Lower lobe of right lung (tissue), 2 donors: Measurements from ENCODE around the gene RAB18. TPM values are rescaled to one million over a fixed set of nuclear protein-coding genes. Genes with fewer than 3 reads are reported as not detected.
A peak's percentile ranks its signal among the peaks of the same experiment; 100 is the strongest.

Experiments
- ATAC-seq, 2 donors: fragments of 200-7000 bp; cut with Tn5 transposase; one replicate each; pipeline ENCODE4 v1.9.1; 2020 to 2022; ENCODE audit warnings: mild to moderate bottlenecking in 2 of 2, moderate library complexity in 2 of 2
- DNase-seq: peaks from one replicate; pipeline ENCODE4 v3.0.0-alpha.2; 2020
- H3K27ac ChIP-seq: fragments of 200-600 bp; one replicate; pipeline ENCODE4 v1.8.0; 2022
- H3K27me3 ChIP-seq: fragments of 200-600 bp; one replicate; pipeline ENCODE4 v1.8.0; 2022; ENCODE audit warnings: low read depth
- H3K36me3 ChIP-seq: fragments of 200-600 bp; one replicate; pipeline ENCODE4 v1.8.0; 2022; ENCODE audit warnings: mild to moderate bottlenecking
- H3K4me1 ChIP-seq: fragments of 200-600 bp; one replicate; pipeline ENCODE4 v1.8.0; 2022
- H3K4me3 ChIP-seq: fragments of 200-600 bp; one replicate; pipeline ENCODE4 v1.8.0; 2022; ENCODE audit warnings: mild to moderate bottlenecking
- H3K9me3 ChIP-seq: fragments of 200-600 bp; one replicate; pipeline ENCODE4 v1.8.0; 2022
- intact Hi-C: fragments of 100-400 bp; cut with DNase I; formaldehyde crosslinking; loops from one replicate; pipeline ENCODE4 v1.11.0; 2022
- total RNA-seq: library from RNA; stranded (reverse); fragmentation: NEBNext Ultra II Directional; extraction: Animal tissue kit (Norgen Biotek cat#: 25700); gene quantifications from one replicate; pipeline ENCODE4 v1.2.1, GENCODE V29; 2021
- TF ChIP-seq, protein P1 (sequence below): fragments of 200-600 bp; IDR thresholded peaks from one replicate; pipeline ENCODE4 v1.8.0; 2022; ENCODE audit warnings: antibody characterized with exemption, mild to moderate bottlenecking
- donor health status: DM: no; HTN: yes; CAD: no; lungs with severe emphysema.

RAB18 gene
- total RNA-seq, 1 donor from 2014 or later: 97.2 TPM

DNA sequence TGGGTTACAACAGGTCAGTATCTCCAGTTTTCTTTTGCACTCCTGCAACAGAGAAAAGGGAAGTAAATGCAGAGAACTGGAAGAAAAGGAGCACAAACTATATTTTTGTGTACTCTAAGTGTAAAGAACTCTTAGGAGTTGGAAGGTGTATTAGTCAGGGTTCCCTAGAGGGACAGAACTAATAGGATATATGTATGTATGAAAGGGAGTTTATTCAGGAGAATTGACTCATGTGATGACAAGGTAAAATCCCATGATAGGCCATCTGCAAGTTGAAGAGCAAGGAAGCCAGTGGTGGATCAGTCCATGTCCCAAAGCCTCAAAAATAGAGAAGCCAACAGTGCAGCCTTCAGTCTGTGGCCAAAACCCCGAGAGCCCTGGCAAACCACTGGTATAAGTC is 22.6 kb upstream of the RAB18 start:
- H3K27ac ChIP-seq: no peak overlapping the region
- DNase-seq (no peak), ATAC-seq (no peak)
- no peaks in the 10 kb centered on the region for H3K9me3 ChIP-seq
- no peaks in the 10 kb centered on the region for H3K27me3 ChIP-seq
- TF ChIP-seq, protein P1, sequence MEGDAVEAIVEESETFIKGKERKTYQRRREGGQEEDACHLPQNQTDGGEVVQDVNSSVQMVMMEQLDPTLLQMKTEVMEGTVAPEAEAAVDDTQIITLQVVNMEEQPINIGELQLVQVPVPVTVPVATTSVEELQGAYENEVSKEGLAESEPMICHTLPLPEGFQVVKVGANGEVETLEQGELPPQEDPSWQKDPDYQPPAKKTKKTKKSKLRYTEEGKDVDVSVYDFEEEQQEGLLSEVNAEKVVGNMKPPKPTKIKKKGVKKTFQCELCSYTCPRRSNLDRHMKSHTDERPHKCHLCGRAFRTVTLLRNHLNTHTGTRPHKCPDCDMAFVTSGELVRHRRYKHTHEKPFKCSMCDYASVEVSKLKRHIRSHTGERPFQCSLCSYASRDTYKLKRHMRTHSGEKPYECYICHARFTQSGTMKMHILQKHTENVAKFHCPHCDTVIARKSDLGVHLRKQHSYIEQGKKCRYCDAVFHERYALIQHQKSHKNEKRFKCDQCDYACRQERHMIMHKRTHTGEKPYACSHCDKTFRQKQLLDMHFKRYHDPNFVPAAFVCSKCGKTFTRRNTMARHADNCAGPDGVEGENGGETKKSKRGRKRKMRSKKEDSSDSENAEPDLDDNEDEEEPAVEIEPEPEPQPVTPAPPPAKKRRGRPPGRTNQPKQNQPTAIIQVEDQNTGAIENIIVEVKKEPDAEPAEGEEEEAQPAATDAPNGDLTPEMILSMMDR: no peak
- H3K4me3 ChIP-seq: no peak overlapping the region
- intact Hi-C loops: no loop called here
- no peaks in the 10 kb centered on the region for H3K36me3 ChIP-seq
- no peaks in the 10 kb centered on the region for H3K4me1 ChIP-seq

GRCh38 chr10:27482984-27483956 is 20.8 kb upstream of the RAB18 start:
- H3K27me3 ChIP-seq: no peaks in the 10 kb centered on the region
- peak overlapping the region; percentile 44 for H3K27ac ChIP-seq
- no peaks in the 10 kb centered on the region for H3K4me1 ChIP-seq
- ATAC-seq (peak; percentile 83 to 95), DNase-seq (no peak)
- H3K36me3 ChIP-seq: no peaks in the 10 kb centered on the region
- intact Hi-C loops: no loop called here
- H3K4me3 ChIP-seq: no peak overlapping the region
- no peaks in the 10 kb centered on the region for H3K9me3 ChIP-seq
- TF ChIP-seq, protein P1: no peak

DNA sequence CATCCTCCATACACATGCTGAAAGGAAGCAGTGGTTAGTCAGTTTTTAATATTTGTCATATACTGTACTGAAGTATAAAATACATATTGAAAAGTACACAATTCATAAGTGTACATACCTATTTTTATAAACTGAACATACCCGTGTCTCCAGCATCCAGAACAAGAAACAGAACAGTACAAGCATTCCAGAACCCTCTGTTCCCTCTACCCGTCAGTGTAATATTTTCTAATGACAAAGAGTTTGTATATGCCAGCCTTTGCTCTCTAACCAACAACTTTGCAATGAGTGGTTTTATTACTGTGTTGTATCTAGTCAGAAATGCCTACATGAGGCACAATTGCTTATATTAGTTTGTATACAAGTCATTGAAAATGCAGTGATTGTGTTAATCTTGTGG is 18.7 kb upstream of the RAB18 start:
- TF ChIP-seq, protein P1: no peak
- Histone ChIP-seq H3K4me1 (no peaks in the 10 kb centered on the region), H3K36me3 (no peaks in the 10 kb centered on the region), H3K27ac (no peak overlapping the region), H3K4me3 (no peak overlapping the region), H3K27me3 (no peaks in the 10 kb centered on the region), H3K9me3 (no peaks in the 10 kb centered on the region)
- DNase-seq (no peak), ATAC-seq (no peak)
- intact Hi-C loops: no loop called here

DNA sequence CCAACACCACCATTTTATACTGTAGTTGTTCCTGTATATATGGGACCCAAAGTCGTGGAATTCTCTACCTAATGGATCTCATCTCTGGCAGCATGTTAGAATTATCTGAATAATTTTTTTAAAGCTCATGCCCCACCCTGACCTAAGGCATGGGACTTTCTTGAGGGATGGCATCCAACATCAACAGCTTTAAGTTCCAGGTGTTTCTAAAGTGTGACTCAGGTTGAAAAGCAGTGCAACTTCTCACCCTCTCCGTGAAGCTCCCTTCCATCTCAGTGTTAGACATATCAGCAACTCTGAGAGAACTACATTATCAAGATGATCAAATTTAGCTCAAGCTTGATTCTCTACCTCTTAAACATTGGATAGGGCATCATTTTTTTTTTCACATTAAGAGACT is 18.1 kb upstream of the RAB18 start:
- H3K4me1 ChIP-seq: no peaks in the 10 kb centered on the region
- H3K27ac ChIP-seq: no peak overlapping the region
- TF ChIP-seq, protein P1: no peak
- H3K27me3 ChIP-seq: no peaks in the 10 kb centered on the region
- no peaks in the 10 kb centered on the region for H3K9me3 ChIP-seq
- no peak for DNase-seq
- H3K4me3 ChIP-seq: no peak overlapping the region
- intact Hi-C loops: no loop called here
- H3K36me3 ChIP-seq: no peaks in the 10 kb centered on the region
- no peak for ATAC-seq

DNA sequence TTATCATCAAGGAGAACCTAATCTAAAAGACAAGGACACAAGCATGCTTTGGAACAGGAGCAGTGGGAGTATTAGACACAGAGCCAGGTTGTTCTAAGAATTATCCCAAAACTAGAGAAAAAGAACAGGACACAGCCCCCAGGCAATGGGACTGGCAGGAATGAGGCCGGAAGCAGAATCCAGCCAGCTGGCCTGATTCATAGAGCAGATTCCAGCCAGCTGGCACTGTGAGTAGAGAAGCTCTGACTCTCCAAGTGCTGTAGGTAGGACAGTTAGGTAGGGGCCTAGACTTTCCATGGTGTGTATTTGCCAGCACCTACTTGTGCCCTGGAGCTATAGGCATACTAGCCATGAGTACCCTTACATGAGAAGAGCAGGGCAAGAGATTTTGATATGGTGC is 13.3 kb upstream of the RAB18 start:
- DNase-seq: no peak
- Histone ChIP-seq H3K36me3 (no peaks in the 10 kb centered on the region), H3K4me3 (no peak overlapping the region), H3K27me3 (no peaks in the 10 kb centered on the region), H3K4me1 (no peaks in the 10 kb centered on the region), H3K9me3 (no peaks in the 10 kb centered on the region), H3K27ac (no peak overlapping the region)
- intact Hi-C loops: no loop called here
- ATAC-seq: no peak
- TF ChIP-seq, protein P1: no peak
